Common myeloid progenitor, CD34-positive (primary cell): ENCODE measurements around the gene EBLN2.

Experiments
- CTCF ChIA-PET: fragments of 350-600 bp; sonication (Branson Sonifier 250); formaldehyde crosslinking; loops from one replicate; lab custom pipeline; 2021; ENCODE audit warnings: antibody characterized with exemption; lab: Charles Lee
- POLR2A ChIA-PET: fragments of 350-600 bp; sonication (Branson Sonifier 250); formaldehyde crosslinking; loops from one replicate; lab custom pipeline; 2021; ENCODE audit warnings: antibody characterized with exemption; lab: Charles Lee
- DNase-seq, 3 donors: peaks; one replicate each; pipeline versions ENCODE4 v3.0.0 to v3.0.0-alpha.2; 2013
- H3K27ac ChIP-seq, 2 experiments: 1 replicate in 1 of 2; 2 replicates in 1 of 2; pipeline ENCODE4 v1.7.0; 2013; ENCODE audit warnings: inconsistent platforms in 2 of 2, low read length in 2 of 2, mild to moderate bottlenecking in 2 of 2, low read depth in 1 of 2, moderate library complexity in 1 of 2; ENCODE audit not compliant: severe bottlenecking in 2 of 2, insufficient read depth in 1 of 2, poor library complexity in 1 of 2
- H3K27me3 ChIP-seq, 5 experiments: replicated peaks in 2 of 5; 1 replicate in 3 of 5; 2 replicates in 2 of 5; pipeline versions ENCODE4 v1.6.1 to v1.7.0; 2013; ENCODE audit warnings: low read length in 4 of 5, mild to moderate bottlenecking in 2 of 5, moderate library complexity in 2 of 5, inconsistent platforms in 1 of 5; ENCODE audit not compliant: insufficient read depth in 5 of 5, control insufficient read depth in 4 of 5
- H3K36me3 ChIP-seq, 4 experiments: 1 replicate in 2 of 4; 2 replicates in 2 of 4; pipeline versions ENCODE4 v1.6.1 to v1.7.0; 2013; ENCODE audit warnings: low read length in 3 of 4, control low read depth in 1 of 4, mild to moderate bottlenecking in 1 of 4; ENCODE audit not compliant: control insufficient read depth in 4 of 4, insufficient read depth in 4 of 4
- H3K4me1 ChIP-seq, 4 experiments: 1 replicate in 3 of 4; 2 replicates in 1 of 4; pipeline versions ENCODE4 v1.6.1 to v1.7.1; 2013; ENCODE audit warnings: low read length in 3 of 4, mild to moderate bottlenecking in 3 of 4, control low read depth in 1 of 4, inconsistent platforms in 1 of 4, moderate library complexity in 1 of 4; ENCODE audit not compliant: control insufficient read depth in 4 of 4, insufficient read depth in 4 of 4; ENCODE audit errors: control extremely low read depth in 1 of 4
- H3K4me3 ChIP-seq, 7 experiments: 1 replicate in 4 of 7; 2 replicates in 3 of 7; pipeline versions ENCODE4 v1.5.1 to v1.7.0; 2013; ENCODE audit warnings: mild to moderate bottlenecking in 7 of 7, low read length in 6 of 7, moderate library complexity in 6 of 7, inconsistent platforms in 2 of 7, low read depth in 2 of 7, control low read depth in 1 of 7; ENCODE audit not compliant: insufficient read depth in 4 of 7, control insufficient read depth in 1 of 7; ENCODE audit errors: extremely low read depth in 1 of 7
- H3K9me3 ChIP-seq, 5 experiments: 1 replicate in 4 of 5; 2 replicates in 1 of 5; pipeline versions ENCODE4 v1.6.1 to v1.7.1; 2013; ENCODE audit warnings: low read length in 4 of 5, mild to moderate bottlenecking in 2 of 5, inconsistent platforms in 1 of 5, low read depth in 1 of 5, moderate library complexity in 1 of 5; ENCODE audit not compliant: control insufficient read depth in 4 of 5, insufficient read depth in 2 of 5; ENCODE audit errors: control extremely low read depth in 1 of 5
- WGBS: methylation state at CpG from one replicate; pipeline ENCODE4 v1.1.5; 2013; ENCODE audit not compliant: insufficient coverage; 5-methylcytosine and 5-hydroxymethylcytosine counted together

EBLN2 gene

DNA sequence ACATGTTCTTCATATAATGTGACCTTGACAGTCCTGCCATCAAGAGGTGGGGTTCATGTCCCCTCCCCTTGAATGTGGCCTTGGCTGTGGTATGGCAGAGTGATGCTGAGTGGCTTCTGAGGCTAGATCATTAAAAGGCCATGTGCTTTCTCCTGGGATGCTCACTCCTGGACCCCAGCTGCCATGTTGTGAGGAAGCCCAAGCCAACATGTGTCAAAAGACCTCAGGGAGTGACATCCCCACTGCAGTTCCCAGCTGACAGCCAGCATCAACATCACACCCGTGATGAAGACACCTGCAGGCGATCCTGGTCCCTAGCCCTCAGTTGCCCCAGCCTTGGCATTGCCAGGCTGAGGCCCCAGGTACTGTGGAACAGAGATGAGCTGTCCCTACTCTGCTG, 36.6 kb downstream of the EBLN2 start:
- CTCF ChIA-PET: interaction anchor here (1.6 kb wide), 1 partner anchor 11 kb away, joined by 3 read pairs; no protein-coding TSS in a partner anchor

DNA sequence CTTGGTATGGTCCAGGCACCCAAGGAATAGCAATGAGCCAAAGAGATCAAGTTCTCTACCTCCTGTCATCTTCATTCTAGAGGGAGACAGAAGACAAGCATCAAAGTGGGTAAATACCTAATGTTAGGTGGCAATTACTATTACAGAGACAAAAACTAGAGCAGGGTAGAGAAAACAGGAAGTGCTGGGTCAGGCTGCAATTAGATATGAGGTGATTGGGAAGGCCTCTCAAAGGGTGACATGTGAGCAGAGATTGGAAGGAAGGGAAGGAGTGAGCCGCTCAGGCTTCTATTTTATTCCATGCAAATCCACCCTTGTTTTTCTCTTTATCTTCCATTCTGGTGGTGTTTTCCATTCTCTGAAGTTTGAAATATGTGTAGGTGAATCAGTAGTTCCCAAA, 37.4 kb downstream of the EBLN2 start:
- peak in 2 of 3 donors; percentile 49 to 60 for DNase-seq
- H3K9me3 ChIP-seq: no peaks in the 10 kb centered on the region
- H3K36me3 ChIP-seq: no peaks in the 10 kb centered on the region
- CTCF ChIA-PET: interaction anchor here (1.6 kb wide), 2 partner anchors 12 to 335 kb away, joined by 3 to 4 read pairs; no protein-coding TSS in a partner anchor
- no peak overlapping the region for H3K27ac ChIP-seq
- no peak overlapping the region for H3K4me3 ChIP-seq
- H3K27me3 ChIP-seq: no peaks in the 10 kb centered on the region
- POLR2A ChIA-PET: no interaction called here
- no CpG with 5 or more reads among the region's 1 CpG for WGBS
- peaks cover 0 to 18% (median 14%) of the 10 kb centered on the region in 4 experiments for H3K4me1 ChIP-seq

More for the DNA sequence above, 36.6 kb downstream of the EBLN2 start:
- no peak overlapping the region for H3K27ac ChIP-seq
- no peaks in the 10 kb centered on the region for H3K36me3 ChIP-seq
- peaks cover 0 to 19% (median 15%) of the 10 kb centered on the region in 4 experiments for H3K4me1 ChIP-seq
- no peaks in the 10 kb centered on the region for H3K27me3 ChIP-seq
- DNase-seq: no peak
- H3K4me3 ChIP-seq: no peak overlapping the region
- no peaks in the 10 kb centered on the region for H3K9me3 ChIP-seq
- POLR2A ChIA-PET: no interaction called here
- WGBS: 100% methylated on average over 2 of the region's 2 CpGs

DNA sequence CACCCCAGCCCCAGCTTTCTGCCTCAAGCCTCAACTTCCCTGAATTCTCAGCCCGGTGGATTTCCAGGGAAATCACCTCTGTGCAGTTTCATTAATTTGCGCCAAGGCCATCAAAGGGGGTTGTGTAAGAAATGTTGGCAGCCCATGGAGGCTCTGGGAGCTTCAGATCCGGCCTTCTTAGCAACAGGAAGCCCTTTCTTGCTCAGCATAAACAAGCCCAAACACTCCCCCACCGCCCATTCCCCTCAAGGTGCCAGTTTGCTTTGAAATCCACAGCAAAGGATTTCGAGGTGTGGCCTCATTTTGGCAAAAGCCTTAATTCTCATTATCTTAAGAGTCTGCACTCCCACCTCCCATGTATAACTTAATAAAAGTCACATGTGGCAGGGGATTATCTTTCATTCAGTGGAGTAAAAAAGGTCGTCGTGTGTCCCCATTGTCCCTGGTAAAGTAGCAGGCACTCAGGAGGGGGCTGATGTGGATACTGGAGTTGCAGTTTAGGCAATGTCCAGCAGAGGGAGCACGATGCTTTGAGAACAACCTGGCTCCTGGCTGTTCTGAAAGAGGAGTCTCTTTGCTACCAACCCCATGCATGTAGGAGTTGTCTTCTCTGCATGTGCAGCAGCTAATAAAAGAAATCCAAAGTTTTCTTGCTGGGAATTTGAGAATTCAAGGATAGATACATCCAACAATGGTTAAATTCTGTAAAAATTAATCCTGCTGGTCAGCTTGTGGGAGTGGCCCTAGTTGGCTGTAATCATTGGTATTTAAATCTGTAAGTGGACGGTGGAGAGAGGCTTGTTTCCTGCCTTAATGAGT, 39.5 kb downstream of the EBLN2 start:
- peak; percentile 66 to 87 (median 80) for DNase-seq

DNA sequence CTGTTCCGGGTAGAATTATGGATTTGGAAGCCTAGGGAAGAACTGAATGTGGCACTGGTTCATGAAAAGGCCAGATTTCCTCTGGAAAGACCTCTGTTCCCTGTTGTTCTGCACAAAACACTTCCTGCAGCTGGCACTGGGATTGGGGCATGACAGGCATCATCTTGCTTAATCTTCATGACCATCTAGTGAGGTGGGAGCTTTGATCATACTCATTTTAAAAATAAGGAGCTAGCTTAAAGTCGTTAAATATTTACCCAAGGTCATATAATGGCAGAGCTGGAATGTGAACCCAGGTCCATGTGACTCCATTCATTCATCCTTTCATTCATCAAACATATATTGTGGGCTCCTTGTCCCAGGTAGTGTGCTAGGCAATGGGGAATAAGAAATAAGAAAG, 40.4 kb downstream of the EBLN2 start:
- Histone ChIP-seq H3K9me3 (no peaks in the 10 kb centered on the region), H3K4me3 (no peak overlapping the region), H3K4me1 (peaks cover 0 to 4% (median 1%) of the 10 kb centered on the region in 4 experiments), H3K27me3 (no peaks in the 10 kb centered on the region), H3K36me3 (no peaks in the 10 kb centered on the region), H3K27ac (no peak overlapping the region)
- 87% methylated on average over 2 of the region's 2 CpGs for WGBS
- ChIA-PET CTCF (interaction anchor here (0.7 to 2.6 kb wide), 13 partner anchors 9 to 406 kb away, joined by 3 to 9 read pairs (median 4); partner anchors contain the start of gene GXYLT2), POLR2A (no interaction called here)
- no peak for DNase-seq

More for the DNA sequence above, 39.5 kb downstream of the EBLN2 start:
- no peak overlapping the region for H3K27ac ChIP-seq
- ChIA-PET CTCF (interaction anchor here (0.7 to 2.6 kb wide), 14 partner anchors 8 to 407 kb away, joined by 3 to 9 read pairs (median 4); partner anchors contain the start of gene GXYLT2), POLR2A (no interaction called here)
- no peaks in the 10 kb centered on the region for H3K27me3 ChIP-seq
- no peaks in the 10 kb centered on the region for H3K36me3 ChIP-seq
- H3K4me1 ChIP-seq: peaks cover 0 to 4% (median 1%) of the 10 kb centered on the region in 4 experiments
- no peak overlapping the region for H3K4me3 ChIP-seq
- H3K9me3 ChIP-seq: no peaks in the 10 kb centered on the region
- 37% methylated on average over 5 of the region's 9 CpGs for WGBS

DNA sequence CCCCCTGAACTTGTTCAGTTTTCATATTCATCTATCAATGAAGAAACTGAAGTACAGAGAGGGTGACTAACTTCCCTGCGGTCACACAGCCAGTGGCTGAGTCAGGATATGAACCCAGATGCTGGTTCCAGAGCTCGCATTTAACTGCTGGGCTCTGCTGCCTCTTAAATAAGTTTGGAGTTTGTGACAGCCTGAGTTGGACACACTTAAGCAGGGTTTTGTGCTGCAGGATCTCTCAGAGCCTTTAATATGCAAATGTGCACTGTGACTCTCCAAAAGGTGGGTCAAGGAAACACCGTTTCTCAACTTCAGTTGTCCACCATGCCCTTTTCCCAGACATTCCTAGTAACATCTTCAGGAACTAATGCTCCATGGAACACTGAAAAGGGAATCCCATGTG, 45.8 kb downstream of the EBLN2 start:
- ChIA-PET CTCF (interaction anchor here (0.8 to 1.4 kb wide), 3 partner anchors 324 to 395 kb away, joined by 3 to 4 read pairs (median 3); no protein-coding TSS in a partner anchor), POLR2A (no interaction called here)
- Histone ChIP-seq H3K36me3 (no peaks in the 10 kb centered on the region), H3K27ac (no peak overlapping the region), H3K27me3 (peaks cover 0 to 3% (median 0%) of the 10 kb centered on the region in 5 experiments), H3K4me1 (no peaks in the 10 kb centered on the region), H3K9me3 (no peaks in the 10 kb centered on the region), H3K4me3 (no peak overlapping the region)
- DNase-seq: no peak
- WGBS: 100% methylated on average over 2 of the region's 3 CpGs

- ChIA-PET POLR2A (no interaction called here), CTCF (interaction anchor here (0.8 to 1.4 kb wide), 3 partner anchors 324 to 395 kb away, joined by 3 to 4 read pairs (median 3); no protein-coding TSS in a partner anchor)
- Histone ChIP-seq H3K9me3 (no peaks in the 10 kb centered on the region), H3K36me3 (no peaks in the 10 kb centered on the region), H3K4me3 (no peak overlapping the region), H3K27me3 (peaks cover 0 to 3% (median 0%) of the 10 kb centered on the region in 5 experiments), H3K4me1 (no peaks in the 10 kb centered on the region), H3K27ac (no peak overlapping the region)
- no peak for DNase-seq
- WGBS: 100% methylated on average over 2 of the region's 5 CpGs
Observed at GRCh38 chr3:73107676-73108187, 46.3 kb downstream of the EBLN2 start.
